ENCODE data around the gene COX4I2.

Gene COX4I2

GRCh38 chr20:31678389-31679356, 41.0 kb downstream of the COX4I2 start:
- no peak overlapping the region for H3K4me3 ChIP-seq (replicated peaks; ENCODE audit: low read depth, low read length)
- no peak for DNase-seq (ENCODE audit: extremely low read depth, low read depth)
- no peak for TF ChIP-seq CTCF (IDR thresholded peaks at IDR 0.05; ENCODE audit: low read depth, low read length, missing control alignments)

- no peak for DNase-seq (ENCODE audit: extremely low read depth, low read depth)
- TF ChIP-seq CTCF (IDR thresholded peaks at IDR 0.05; ENCODE audit: low read depth, low read length, missing control alignments) = no peak
- no peak overlapping the region for H3K4me3 ChIP-seq (replicated peaks; ENCODE audit: low read depth, low read length)
Measured at GRCh38 chr20:31679357-31680285, 41.9 kb downstream of the COX4I2 start.

- H3K4me3 ChIP-seq (replicated peaks; ENCODE audit: low read depth, low read length) = no peak overlapping the region
- no peak for TF ChIP-seq CTCF (IDR thresholded peaks at IDR 0.05; ENCODE audit: low read depth, low read length, missing control alignments)
- DNase-seq (ENCODE audit: extremely low read depth, low read depth) = no peak
Measured at GRCh38 chr20:31680286-31681127, 42.8 kb downstream of the COX4I2 start.

- DNase-seq (ENCODE audit: extremely low read depth, low read depth) = no peak
- H3K4me3 ChIP-seq (replicated peaks; ENCODE audit: low read depth, low read length) = no peak overlapping the region
- no peak for TF ChIP-seq CTCF (IDR thresholded peaks at IDR 0.05; ENCODE audit: low read depth, low read length, missing control alignments)
Measured at GRCh38 chr20:31681128-31681727, 43.5 kb downstream of the COX4I2 start.

GRCh38 chr20:31681769-31682168, 44.1 kb downstream of the COX4I2 start:
- TF ChIP-seq CTCF (IDR thresholded peaks at IDR 0.05; ENCODE audit: low read depth, low read length, missing control alignments) = no peak
- no peak for DNase-seq (ENCODE audit: extremely low read depth, low read depth)
- H3K4me3 ChIP-seq (replicated peaks; ENCODE audit: low read depth, low read length) = no peak overlapping the region

- no peak for TF ChIP-seq CTCF (IDR thresholded peaks at IDR 0.05; ENCODE audit: low read depth, low read length, missing control alignments)
- no peak for DNase-seq (ENCODE audit: extremely low read depth, low read depth)
Measured at GRCh38 chr20:31682352-31682751, 44.6 kb downstream of the COX4I2 start.

More at GRCh38 chr20:31682352-31682751, 44.6 kb downstream of the COX4I2 start:
- H3K4me3 ChIP-seq (replicated peaks; ENCODE audit: low read depth, low read length) = no peak overlapping the region
